Eye (tissue), 1 donor: ENCODE results near the gene PRKCSH.
"Not testable (repeated sequence)": the region's sequence is repeated elsewhere in the genome, so short reads cannot be mapped to it uniquely, and the experiment has no call there.

Source experiments
- DNase-seq: peaks from one replicate; pipeline ENCODE4 v3.0.0-alpha.2; 2015

The PRKCSH gene

DNA sequence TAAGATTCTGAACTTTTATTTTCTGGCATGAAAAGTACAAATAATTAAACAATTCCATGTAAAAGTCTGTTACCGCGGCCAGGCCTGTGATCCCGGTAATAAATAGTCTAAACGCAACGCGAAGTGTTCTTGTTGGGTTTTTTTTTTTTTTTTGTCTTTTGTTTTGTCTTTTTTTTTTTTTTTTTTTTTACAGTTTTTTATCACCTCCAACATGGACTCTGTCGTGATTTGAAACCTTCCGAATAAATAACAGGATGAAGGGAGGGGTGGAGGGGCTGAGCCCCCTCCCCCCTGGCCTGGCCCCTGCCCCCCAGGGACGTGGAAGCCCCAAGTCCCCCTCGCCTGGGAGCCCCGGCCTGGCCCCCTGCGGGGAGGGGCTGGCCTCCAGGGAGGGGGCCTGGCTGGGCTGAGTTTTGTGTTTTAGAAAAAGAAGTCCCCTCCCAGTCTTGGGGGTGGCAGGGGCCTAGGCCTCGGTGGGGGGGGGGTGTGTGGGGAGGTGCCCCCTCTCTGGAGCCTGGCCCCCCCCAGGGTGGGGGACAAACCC, 16.0 kb downstream of the PRKCSH start:
- DNase-seq: no peak

DNA sequence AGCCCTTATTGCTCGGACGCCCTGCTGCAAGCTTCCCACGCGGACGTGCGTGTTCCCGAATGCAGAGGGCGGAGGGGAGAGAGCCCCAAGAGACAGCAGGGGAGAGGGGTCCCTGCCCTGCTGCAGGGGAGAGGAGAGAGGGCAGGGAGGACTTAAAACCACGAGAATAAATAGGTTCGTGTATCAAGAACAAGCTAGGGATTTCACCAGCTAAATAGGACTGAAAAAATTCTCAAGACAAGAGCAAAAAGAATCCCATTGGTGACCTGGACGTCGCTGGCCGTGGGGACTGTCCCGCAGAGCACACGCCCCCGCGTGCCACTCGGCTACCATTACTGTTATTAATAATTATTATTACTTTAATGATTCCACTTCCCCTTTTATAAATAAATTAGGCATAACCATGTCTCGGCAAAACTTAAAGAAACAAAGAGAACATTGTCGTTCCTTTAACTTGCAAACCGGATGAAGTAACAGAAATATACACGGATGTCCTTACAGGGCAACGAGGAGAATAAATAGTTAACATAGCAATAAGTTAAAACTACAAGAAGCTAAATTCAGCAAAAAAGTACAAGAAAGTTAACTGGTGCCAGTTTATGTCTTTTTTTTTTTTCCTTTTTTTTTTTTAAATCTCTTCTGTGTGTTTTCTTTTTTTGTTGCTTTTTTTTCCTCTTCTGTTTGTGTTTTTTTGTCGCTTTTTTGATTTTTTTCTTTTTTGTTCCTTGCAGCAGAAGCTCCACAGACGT, 16.6 kb downstream of the PRKCSH start:
- DNase-seq: peak; percentile 59

DNA sequence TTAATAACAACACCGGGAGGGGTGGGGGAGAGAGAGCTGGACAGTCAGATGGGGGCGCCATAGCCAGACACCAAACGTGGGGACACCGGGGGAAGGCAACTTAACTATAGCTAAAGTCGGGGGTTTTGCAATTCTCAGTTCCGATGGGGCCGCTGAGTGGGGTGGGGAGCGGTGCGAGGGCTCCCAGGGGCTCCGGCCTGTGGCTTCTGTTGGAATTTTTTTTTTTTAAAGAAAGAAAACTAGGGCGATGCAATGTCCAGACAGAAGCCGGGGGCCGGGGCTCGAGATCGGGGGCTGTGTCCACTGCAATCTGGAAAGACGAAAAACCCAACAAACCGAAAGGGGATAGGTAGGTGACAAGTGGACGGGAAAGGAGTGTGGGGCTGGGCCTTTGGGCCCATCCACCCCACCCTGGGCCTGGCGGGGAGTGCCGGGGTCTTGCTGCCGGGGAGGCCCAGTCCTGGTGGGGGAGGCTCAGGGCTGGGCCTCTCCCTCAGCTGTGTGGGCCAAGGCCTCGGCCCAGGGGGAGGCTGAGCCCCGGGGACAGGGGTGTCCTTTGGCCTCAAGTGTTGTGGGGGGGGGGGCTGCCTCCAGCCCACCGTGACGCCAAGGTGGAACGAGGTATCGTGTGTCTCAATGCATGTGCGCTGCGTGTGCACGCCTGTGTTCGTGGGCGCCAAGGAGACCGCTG, 17.3 kb downstream of the PRKCSH start:
- DNase-seq: no peak

DNA sequence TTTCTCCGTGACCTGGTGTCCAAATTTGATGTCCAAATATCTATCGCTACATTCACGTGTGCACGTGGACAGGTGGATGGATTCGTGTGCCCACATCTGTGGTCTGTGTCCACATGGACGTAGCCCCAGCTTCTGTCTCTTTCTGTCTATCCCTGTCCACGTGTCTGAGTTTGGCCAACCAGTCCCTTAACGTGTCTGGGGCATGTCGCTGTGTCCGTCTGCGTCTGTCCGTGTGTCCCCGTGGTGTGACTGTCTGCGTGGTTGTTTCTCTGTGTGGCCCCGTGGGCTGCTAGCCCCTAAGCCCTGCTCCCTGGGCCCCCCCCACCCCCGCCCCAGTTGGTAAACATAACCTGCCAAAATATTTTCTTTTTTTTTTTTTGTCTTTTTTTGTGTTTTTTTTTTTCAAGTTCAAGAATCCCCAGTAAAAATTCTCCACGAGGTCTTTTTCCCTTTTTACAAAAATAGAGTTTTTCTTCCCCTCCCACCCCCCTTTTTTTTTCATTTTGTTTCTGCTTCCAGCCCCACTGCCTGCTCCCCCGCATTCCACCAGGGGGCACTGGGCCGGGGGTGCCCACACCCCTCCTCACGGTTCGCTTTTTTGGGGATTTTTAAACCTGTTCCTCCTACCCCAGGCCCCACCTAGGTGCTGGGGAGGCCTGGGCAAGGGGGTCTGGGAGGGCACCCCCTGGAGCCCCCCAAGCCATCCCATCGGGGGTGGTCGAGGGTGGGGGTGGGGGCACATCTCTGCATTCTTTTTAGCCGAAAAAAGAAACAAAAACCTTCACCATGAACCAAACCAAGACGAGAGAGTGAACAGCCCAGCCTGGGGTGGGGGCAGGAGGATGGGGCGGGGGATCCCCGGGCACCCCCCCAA, 18.3 kb downstream of the PRKCSH start:
- DNase-seq: no peak

DNA sequence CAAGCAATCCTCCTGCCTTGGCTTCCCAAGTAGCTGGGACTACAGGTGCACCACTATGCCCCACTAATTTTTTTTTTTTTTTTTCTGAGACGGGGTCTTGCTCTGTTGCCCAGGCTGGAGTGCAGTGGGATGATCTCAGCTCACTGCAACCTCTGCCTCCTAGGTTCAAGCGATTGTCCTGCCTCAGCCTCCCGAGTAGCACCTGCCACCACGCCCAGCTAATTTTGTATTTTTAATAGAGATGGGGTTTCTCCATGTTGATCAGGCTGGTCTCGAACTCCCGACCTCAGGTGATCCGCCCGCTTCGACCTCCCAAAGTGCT, 19.8 kb downstream of the PRKCSH start:
- DNase-seq: not testable (repeated sequence)

DNA sequence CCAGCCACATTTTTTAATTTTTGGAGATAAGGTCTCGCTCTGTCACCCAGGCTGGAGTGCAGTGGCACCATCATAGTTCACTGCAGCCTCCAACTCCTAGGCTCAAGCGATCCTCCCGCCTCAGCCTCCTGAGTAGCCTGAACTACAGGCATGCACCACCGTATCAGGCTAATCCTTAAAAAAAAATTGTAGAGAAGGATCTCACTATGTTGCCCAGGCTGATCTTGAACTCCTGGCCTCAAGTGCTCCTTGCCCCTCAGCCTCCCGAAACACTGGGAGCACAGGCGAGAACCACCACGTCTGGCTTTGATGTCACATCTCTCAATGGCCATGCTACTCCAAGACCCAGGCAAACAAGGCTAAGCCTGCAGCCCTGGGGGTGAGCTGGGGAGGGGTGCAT, 21.2 kb downstream of the PRKCSH start:
- DNase-seq: no peak

DNA sequence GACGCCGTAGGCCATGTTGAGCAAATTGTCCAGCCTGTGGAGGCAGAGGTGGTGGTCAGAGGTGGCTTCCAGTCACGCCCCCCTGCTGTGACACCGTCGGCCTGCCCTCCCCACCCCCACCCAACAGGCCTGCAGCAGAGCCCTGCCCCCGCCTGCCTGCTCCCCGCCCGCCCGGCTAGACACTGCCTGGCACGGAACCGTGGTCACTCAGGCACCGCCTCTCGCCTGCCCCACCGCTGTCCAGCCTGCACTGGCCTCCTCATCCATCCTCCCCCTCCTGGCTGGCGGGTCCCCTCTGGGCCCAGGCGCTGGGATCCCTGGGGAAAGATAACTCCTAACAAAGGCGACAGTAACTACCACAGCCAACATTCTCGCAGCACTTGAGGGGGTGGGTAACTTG, 21.7 kb downstream of the PRKCSH start:
- no peak for DNase-seq

DNA sequence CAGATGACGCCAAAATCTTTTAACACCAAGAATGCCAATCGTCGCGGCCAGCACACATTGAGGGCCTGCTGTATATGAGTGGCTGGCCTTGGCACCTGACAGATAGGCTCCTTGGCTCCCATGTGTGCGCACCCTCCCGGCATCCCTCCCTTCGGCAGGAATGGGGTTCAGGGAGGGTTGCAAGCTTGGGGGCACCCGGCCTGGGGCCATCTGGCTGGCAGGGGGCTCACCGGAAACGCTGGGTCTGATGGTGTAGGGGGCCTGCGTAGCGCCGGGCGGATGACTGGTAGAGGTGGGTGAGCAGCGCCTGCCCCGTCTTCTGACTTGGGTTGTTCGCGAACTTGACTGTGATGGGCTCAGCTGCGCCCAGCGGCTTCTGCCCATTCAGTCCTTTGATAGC, 22.4 kb downstream of the PRKCSH start:
- no peak for DNase-seq

DNA sequence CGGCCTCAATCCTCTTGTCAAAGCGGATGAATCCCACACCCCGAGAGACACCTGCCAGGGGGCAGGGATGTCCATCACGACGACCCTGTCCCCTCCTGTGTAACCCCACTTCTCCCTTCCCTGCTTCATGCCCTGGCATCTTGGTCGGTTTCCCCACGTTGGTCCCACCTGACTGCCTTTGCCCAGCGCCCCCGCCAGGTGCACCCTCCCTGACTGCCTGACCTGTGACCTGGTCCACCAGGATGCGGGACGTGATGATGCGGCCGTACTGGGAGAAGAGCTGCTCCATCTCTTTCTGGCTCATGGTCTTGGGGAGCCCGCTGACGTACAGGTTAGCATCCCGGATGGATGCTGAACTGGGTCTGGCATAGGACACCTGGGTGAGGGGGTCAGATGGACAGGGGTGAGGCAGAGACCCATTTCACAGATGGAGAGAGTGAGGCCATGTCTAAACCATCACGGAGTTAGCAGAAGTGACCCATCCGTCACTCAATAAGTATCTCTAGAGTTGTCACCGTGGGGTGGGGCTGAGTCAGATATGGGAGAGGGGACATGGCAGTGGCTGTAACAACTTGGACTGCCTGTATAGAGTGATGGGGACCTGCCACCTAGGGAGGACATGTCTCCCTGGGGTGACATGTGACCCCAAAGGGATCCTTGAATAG, 22.9 kb downstream of the PRKCSH start:
- DNase-seq: no peak

DNA sequence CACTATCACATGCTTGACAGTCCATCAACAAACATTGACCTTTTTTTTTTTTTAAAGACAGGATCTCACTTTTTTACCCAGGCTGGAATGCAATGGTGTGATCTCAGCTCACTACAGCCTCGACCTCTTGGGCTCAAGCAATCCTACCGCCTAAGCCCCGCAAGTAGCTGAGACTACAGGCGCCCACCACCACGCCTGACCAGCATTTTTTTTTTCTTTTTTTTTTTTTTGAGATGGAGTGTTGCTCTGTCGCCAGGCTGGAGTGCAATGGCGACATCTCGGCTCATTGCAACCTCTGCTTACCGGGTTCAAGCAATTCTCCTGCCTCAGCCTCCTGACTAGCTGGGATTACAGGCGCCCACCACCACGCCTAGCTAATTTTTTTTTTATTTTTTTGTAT, 23.5 kb downstream of the PRKCSH start:
- not testable (repeated sequence) for DNase-seq

DNA sequence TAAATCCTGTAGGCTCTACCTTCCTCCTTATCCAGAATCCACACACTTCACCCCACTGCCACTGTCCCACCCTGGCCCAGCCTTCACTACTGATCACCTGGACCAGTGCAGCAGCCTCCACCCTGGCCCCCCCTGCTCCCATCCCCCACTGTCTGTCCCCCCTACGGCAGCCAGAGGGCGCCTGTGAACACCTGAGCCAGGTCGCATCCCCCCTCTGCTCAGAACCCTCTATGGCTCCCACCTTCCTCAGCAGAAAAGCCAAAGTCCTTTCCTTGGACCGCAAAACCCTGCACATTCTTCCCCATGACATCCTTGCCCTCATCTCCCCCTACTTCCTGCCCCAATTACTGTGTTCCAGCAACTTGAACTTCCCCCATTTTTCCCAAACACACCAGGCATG, 24.8 kb downstream of the PRKCSH start:
- DNase-seq: no peak

DNA sequence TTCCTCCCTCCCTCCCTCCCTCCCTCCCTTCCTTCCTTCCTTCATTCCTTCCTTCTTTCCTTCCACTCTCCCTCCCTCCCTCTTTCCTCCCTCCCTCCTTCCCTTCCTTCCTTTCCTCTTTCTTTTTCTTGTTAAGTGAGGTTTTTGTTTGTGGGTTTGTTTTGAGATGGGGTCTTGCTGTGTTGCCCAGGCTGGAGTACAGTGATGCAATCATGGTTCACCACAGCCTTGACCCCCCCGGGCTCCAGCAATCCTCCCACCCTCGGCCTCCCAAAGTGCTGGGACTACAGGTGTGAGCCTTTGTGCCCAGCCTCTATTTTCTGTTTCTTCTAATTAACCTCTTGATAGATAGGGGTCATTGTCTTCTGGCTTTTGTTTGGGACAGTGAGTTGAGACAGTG, 26.0 kb downstream of the PRKCSH start:
- no peak for DNase-seq

DNA sequence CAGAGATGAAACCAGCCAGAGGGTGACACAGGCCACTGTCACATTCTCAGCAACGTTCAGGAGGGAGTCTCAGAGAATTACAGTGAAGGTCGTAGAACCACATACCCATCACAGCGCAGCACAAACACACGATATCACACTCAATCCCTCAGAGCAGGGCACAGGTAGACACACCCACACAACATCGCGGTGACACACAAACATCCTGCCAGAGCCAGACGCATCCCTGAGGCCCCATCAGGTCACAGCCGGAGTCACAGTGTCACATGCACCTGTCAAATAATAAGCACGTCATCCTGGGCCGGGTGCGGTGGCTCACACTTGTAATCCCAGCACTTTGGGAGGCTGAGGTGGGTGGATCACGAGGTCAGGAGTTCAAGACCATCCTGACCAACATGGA, 28.0 kb downstream of the PRKCSH start:
- no peak for DNase-seq

DNA sequence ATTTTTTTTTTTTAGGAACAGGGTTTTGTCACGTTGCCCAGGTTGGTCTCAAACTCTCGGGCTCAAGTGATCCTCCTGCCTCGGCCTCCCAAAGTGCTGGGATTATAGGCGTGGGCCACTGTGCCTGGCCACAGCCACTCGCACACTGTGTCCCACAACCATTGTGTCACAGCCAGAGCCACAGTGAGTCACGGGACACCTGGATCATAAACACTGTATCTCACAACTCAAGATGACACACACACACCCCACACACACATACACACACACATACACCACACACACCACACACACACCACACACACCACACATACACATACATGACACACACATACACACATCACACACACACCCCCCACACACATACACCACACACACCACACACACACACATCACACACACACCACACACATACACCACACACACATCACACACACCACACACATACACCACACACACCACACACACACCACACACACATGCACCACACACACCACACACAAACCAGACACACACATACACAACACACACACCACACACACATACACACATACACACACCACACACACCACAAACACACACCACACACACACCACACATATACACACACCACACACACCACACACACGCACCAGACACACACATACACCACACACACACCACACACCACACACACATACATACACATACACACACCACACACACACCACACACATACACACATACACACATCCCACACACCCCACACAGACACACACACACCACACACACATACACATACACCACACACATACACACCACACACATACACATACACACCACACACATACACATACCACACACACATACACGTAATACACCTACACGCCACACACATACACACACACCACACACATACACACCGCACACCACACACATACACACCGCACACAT, 29.2 kb downstream of the PRKCSH start:
- DNase-seq: no peak

DNA sequence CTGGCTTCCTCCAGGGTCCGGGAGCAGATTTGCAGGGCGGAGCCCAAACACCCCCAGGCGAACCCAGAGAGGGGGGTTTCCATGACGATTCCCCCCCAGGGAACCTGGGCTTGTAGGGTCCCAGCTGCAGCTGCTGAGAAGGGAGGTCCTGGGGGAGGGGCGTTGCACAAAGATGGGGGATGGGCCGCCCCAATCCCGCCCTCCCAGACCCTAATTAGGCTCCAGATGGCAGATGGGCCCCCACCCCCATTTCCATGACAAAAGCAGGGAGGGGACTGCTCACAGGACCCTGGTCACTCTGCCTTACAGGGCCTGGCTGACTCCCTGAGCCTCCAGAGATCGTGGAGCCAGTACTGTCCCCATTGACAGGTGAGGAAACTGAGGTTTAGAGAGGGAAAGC, 30.2 kb downstream of the PRKCSH start:
- peak; percentile 54 for DNase-seq

DNA sequence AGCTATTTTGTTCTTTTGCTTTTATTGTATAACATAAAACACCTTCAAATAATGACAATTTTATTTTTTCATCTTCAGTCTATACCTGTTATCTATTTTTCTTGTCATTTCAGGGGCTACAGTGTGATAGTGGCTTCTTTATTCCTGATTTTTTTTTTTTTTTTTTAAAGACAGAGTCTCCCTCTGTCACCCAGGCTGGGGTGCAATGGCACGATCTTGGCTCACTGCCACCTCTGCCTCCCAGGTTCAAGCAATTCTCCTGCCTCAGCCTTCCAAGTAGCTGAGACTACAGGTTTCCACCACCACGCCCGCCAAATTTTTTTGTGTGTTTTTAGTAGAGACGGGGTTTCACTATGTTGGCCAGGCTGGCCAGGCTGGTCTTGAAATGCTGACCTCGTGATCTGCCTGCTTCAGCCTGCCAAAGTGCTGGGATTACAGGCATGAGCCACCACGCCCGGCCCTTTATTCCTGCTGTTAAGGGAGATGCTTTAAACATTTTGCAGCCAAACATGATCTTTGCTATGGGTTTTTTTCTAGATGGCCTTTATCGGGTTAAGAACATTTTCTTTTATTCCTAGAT, 32.9 kb downstream of the PRKCSH start:
- not testable (repeated sequence) for DNase-seq

DNA sequence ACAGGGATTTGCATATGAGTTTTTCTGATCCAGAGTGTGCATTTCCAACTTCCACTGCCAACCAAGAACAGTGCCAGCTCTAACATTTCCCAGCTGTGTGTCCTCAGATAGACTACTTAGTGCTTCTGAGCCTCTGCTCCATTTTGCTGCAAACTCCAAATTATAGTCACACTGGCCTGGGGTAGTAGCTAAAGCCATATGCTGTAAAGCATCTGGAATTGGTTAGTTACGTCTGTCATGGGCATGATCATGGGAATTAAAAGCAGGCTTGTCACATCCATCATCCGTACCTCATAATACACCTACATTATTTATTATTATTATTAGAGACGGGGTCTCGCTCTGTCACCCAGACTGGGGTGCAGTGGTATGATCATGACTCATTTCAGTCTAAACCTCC, 38.3 kb downstream of the PRKCSH start:
- DNase-seq: no peak

DNA sequence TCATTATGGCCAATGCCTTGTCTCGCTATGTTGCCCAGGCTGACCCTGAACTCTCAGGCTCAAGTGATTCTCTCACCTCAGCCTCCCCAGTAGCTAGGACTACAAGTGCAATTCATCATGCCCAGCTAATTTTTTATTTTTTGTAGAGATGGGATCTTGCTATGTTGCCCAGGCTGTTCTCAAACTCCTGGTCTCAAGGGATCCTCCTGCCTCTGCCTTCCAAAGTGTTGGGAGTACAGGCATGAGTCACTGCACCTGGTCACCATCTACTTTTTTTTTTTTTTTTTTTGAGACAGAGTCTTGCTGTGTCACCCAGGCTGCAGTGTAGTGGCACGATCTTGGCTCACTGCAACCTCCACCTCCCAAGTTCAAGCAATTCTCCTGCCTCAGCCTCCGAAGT, 39.9 kb downstream of the PRKCSH start:
- not testable (repeated sequence) for DNase-seq

DNA sequence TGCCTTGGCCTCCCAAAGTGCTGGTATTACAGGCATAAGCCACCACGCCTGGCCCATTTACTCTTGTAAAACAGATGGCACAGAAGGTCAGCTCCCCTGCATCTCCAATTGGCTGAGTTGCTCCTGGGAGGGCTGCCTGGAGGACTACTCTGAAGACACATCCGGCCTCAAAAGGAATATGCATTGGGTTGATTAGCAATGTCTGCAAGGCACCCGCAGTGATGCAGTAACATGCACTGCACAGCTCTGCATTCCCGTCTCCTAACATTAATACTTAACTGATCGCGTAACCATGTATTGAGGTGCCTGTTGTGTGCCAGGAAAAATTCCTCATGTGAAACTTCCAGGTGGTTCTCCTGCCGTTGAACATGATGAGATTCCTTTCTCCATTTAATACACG, 40.4 kb downstream of the PRKCSH start:
- DNase-seq: no peak

DNA sequence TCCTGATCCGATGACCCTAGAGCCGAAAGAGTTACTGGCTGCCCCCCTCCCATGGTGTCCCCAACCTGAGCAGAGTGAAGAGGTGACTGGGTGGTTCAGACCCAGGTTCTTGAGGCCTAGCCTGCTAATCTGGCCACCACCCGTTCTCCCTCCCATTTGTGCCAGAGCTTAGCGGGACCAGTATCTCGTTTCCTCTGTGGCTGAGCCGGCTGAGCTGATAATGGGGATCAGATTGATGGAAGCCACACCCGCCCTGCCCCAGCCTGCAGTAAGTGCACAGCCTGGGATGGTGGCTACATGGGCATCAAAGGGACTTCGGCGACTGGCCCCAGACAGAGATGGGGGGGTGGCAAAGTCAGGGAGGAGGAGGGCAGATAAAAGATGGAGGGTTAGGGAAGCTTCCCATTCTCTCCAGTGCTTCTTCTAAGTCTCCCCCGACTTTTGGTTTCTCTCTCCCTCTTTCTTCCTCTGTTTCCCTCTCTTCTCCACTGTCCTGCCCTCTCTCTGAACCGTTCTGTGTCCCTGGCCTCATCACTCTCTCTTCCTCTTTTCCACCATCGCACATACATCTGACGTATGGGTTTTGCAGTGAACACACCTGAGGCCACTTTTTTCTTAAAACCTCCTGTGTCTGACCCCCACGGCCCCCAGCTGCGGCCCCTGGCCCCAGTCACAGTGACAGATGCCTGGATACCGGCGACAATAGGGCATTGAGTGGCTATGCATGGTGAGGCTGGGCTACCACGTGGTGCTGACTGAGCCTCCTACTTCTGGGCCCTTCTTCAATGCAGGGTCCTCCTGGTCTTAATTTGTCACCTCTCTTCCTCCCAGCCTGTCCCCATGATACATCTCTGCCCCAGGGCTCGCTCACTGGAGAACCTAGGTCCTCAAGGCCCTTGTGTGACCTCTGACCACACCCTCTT, 43.0 kb downstream of the PRKCSH start:
- no peak for DNase-seq
